Heart left ventricle (tissue), 13 donors: ENCODE data around the gene ZFPM1.

Source experiments
- CTCF ChIP-seq, 12 donors: fragments of 200-600 bp; sonication (generic) in 4 of 12; IDR thresholded peaks; one replicate each; pipeline versions ENCODE4 v1.5.0 to v1.8.0; 2018 to 2022; ENCODE audit warnings: antibody characterized with exemption in 12 of 12, mild to moderate bottlenecking in 5 of 12
- POLR2A ChIP-seq, 2 donors: fragments of 450-650 bp; IDR thresholded peaks; one replicate each; pipeline ENCODE4 v1.6.1; 2017; ENCODE audit warnings: antibody characterized with exemption in 2 of 2, mild to moderate bottlenecking in 2 of 2, moderate library complexity in 2 of 2
- donor health status: ischemic (EF 13 %, LVEDD 7.1; RV severe dilation, severe dysfunction).
- donor health status: DM: no; HTN: yes; CAD: no.
- donor health status: DM: no; HTN: no; CAD: no.
- donor health status: ischemic (EF 25% LVEDD 6.9; RV normal size, moderate dysfunction).
- donor health status: ischemic (EF 25% LVEDD 5.7; RV mildly dilated, moderate dysfunction).
- donor health status: ischemic (EF 35%, LVEDD 5.7; RV mildly dilated, moderate dysfunction).
- donor health status: nonischemic (EF 11% LVEDD 7.7; RV severe dilation, severe dysfunction).
- donor health status: DM: yes; HTN: yes; CAD: no.
- donor health status: PGD.
- donor health status: ischemic (EF 29% LVEDD 5.4; RV normal size, mild dysfunction).
- donor health status: nonischemic (EF 23%, LVEDD 6.1; RV moderate dilation, normal function).

DNA sequence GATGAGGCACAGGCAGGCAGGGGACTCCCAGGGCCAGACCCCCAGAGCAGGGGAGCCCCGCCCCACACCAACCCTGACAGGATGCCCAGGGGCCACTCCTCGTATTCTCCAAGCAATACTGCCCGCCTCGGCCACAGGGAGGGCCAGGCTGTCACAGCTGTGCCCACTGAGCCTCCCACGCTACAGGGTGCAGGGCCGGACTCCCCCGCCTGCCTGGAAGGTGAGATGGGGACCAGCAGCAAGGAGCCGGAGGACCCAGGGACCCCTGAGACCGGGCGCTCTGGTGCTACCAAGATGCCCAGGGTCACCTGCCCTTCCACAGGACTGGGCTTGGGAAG lies 18.8 kb upstream of the ZFPM1 start:
- TF ChIP-seq CTCF (IDR thresholded peaks at IDR 0.05) (no peak), POLR2A (IDR thresholded peaks at IDR 0.05) (no peak)
